ENCODE results near the gene LSM14A.

The LSM14A gene

GRCh38 chr19:34181111-34181864, 9.0 kb downstream of the LSM14A start:
- in situ Hi-C loops (cut with MboI; ENCODE audit: low pct_unique_long_range_greater_than_20kb, low sequenced_read_pairs, unreplicated experiment): no loop called here
- no peak for TF ChIP-seq CTCF (IDR thresholded peaks at IDR 0.05; ENCODE audit: extremely low read depth, insufficient read depth, missing control alignments)
- DNase-seq (ENCODE audit: low spot score): no peak

- in situ Hi-C loops (cut with MboI; ENCODE audit: low pct_unique_long_range_greater_than_20kb, low sequenced_read_pairs, unreplicated experiment): no loop called here
- no peak for TF ChIP-seq CTCF (IDR thresholded peaks at IDR 0.05; ENCODE audit: extremely low read depth, insufficient read depth, missing control alignments)
Measured at GRCh38 chr19:34182125-34182524, 9.8 kb downstream of the LSM14A start.

GRCh38 chr19:34184880-34185491, 12.7 kb downstream of the LSM14A start:
- TF ChIP-seq CTCF (IDR thresholded peaks at IDR 0.05; ENCODE audit: extremely low read depth, insufficient read depth, missing control alignments): no peak
- DNase-seq (ENCODE audit: low spot score): no peak
- in situ Hi-C loops (cut with MboI; ENCODE audit: low pct_unique_long_range_greater_than_20kb, low sequenced_read_pairs, unreplicated experiment): no loop called here

More at GRCh38 chr19:34182125-34182524, 9.8 kb downstream of the LSM14A start:
- no peak for DNase-seq (ENCODE audit: low spot score)

- no peak for TF ChIP-seq CTCF (IDR thresholded peaks at IDR 0.05; ENCODE audit: extremely low read depth, insufficient read depth, missing control alignments)
- in situ Hi-C loops (cut with MboI; ENCODE audit: low pct_unique_long_range_greater_than_20kb, low sequenced_read_pairs, unreplicated experiment): no loop called here
- DNase-seq (ENCODE audit: low spot score): no peak
Measured at GRCh38 chr19:34186205-34186604, 13.9 kb downstream of the LSM14A start.

- in situ Hi-C loops (cut with MboI; ENCODE audit: low pct_unique_long_range_greater_than_20kb, low sequenced_read_pairs, unreplicated experiment): no loop called here
- DNase-seq (ENCODE audit: low spot score): no peak
- no peak for TF ChIP-seq CTCF (IDR thresholded peaks at IDR 0.05; ENCODE audit: extremely low read depth, insufficient read depth, missing control alignments)
Measured at GRCh38 chr19:34187011-34187410, 14.7 kb downstream of the LSM14A start.

- in situ Hi-C loops (cut with MboI; ENCODE audit: low pct_unique_long_range_greater_than_20kb, low sequenced_read_pairs, unreplicated experiment): no loop called here
- TF ChIP-seq CTCF (IDR thresholded peaks at IDR 0.05; ENCODE audit: extremely low read depth, insufficient read depth, missing control alignments): no peak
- DNase-seq (ENCODE audit: low spot score): no peak
Measured at GRCh38 chr19:34188408-34188807, 16.1 kb downstream of the LSM14A start.
